ENCODE measurements around the gene FNDC3B. TPM values are rescaled to one million over a fixed set of nuclear protein-coding genes. Genes with fewer than 3 reads are reported as not detected.

The FNDC3B gene
- total RNA-seq, 1 experiment from 2014 or later, result 149 TPM

GRCh38 chr3:172371544-172371943, 332.2 kb downstream of the FNDC3B start:
- H3K27ac Mint-ChIP-seq (ENCODE audit: low read depth, unreplicated experiment), result no peak overlapping the region
- POLR2A ChIA-PET, result no interaction called here

DNA sequence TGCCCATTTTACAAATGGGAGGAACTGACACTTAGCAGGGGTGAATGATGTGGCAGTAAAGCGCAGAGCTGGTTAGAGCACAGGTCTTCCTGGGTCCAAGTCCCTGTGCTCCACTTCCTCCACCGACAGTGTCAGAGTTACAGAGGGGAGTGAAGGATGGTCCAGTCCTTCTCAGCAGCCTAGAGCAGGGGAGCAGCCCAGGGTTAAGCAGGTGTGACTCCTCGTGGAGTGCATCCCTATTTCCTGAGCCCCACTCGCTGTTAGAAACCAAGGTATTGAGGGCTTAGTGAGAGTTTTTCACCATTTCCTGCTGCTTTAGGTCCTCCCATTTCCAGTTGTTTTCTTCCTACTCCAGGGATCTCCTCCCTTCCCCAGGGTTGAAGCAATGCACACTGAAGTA, 333.5 kb downstream of the FNDC3B start:
- no peaks in the 10 kb centered on the region for H3K9me3 Mint-ChIP-seq (ENCODE audit: unreplicated experiment)
- DNase-seq (ENCODE audit: unreplicated experiment), result no peak
- intact Hi-C loops (cut with micrococcal nuclease), result no loop called here
- no peak for TF ChIP-seq CTCF (IDR thresholded peaks at IDR 0.05; ENCODE audit: unreplicated experiment)
- peaks cover 67% of the 10 kb centered on the region for H3K36me3 Mint-ChIP-seq (ENCODE audit: insufficient read depth, unreplicated experiment)
- ChIA-PET POLR2A (interaction anchor here (1.4 kb wide), 1 partner anchor 14 kb away, joined by 3 read pairs; no protein-coding TSS in a partner anchor), CTCF (no interaction called here)
- no peaks in the 10 kb centered on the region for H3K27me3 Mint-ChIP-seq (ENCODE audit: insufficient read depth, unreplicated experiment)
- BruUV-seq (replicated peaks), result no TSS peak
- no peak overlapping the region for H3K4me3 Mint-ChIP-seq (ENCODE audit: unreplicated experiment)
- no peaks in the 10 kb centered on the region for H3K4me1 Mint-ChIP-seq (ENCODE audit: insufficient read depth, unreplicated experiment)
- H3K27ac Mint-ChIP-seq (ENCODE audit: low read depth, unreplicated experiment), result no peak overlapping the region

More at GRCh38 chr3:172371544-172371943, 332.2 kb downstream of the FNDC3B start:
- no peak for TF ChIP-seq CTCF (IDR thresholded peaks at IDR 0.05; ENCODE audit: unreplicated experiment)
- no TSS peak for BruUV-seq (replicated peaks)
- H3K27me3 Mint-ChIP-seq (ENCODE audit: insufficient read depth, unreplicated experiment), result no peaks in the 10 kb centered on the region
- no peaks in the 10 kb centered on the region for H3K9me3 Mint-ChIP-seq (ENCODE audit: unreplicated experiment)
- H3K4me1 Mint-ChIP-seq (ENCODE audit: insufficient read depth, unreplicated experiment), result no peaks in the 10 kb centered on the region
- no peak for DNase-seq (ENCODE audit: unreplicated experiment)
- H3K4me3 Mint-ChIP-seq (ENCODE audit: unreplicated experiment), result no peak overlapping the region
- CTCF ChIA-PET, result interaction anchor here (0.7 to 1.3 kb wide), 2 partner anchors 13 to 378 kb away, joined by 3 to 4 read pairs; no protein-coding TSS in a partner anchor
- H3K36me3 Mint-ChIP-seq (ENCODE audit: insufficient read depth, unreplicated experiment), result peaks cover 67% of the 10 kb centered on the region
- intact Hi-C loops (cut with micrococcal nuclease), result no loop called here

DNA sequence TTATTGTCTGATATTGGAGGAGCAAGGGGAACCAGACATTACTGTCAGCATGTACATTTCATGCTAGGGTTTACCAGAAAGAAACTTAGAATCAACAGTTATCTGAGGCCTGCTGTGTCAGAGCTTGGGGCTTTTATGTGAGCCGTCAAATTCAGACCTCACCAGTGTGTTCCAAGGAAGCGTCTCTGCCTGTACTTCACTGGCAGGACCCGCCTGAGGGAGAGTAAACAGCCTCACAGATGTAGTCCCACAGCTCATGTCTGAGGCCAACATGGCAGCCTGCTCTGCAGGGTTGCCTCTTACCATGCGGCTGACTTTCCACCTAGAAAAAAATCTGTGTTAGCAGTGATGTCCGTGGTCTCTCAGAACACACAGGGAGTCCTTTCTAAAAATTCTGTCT, 334.5 kb downstream of the FNDC3B start:
- no peak for TF ChIP-seq CTCF (IDR thresholded peaks at IDR 0.05; ENCODE audit: unreplicated experiment)
- intact Hi-C loops (cut with micrococcal nuclease), result no loop called here
- no peak for DNase-seq (ENCODE audit: unreplicated experiment)
- peaks cover 72% of the 10 kb centered on the region for H3K36me3 Mint-ChIP-seq (ENCODE audit: insufficient read depth, unreplicated experiment)
- no TSS peak for BruUV-seq (replicated peaks)
- no peaks in the 10 kb centered on the region for H3K4me1 Mint-ChIP-seq (ENCODE audit: insufficient read depth, unreplicated experiment)
- no peaks in the 10 kb centered on the region for H3K27me3 Mint-ChIP-seq (ENCODE audit: insufficient read depth, unreplicated experiment)
- H3K27ac Mint-ChIP-seq (ENCODE audit: low read depth, unreplicated experiment), result no peak overlapping the region
- ChIA-PET CTCF (no interaction called here), POLR2A (interaction anchor here (1.4 kb wide), 1 partner anchor 15 kb away, joined by 3 read pairs; no protein-coding TSS in a partner anchor)
- no peak overlapping the region for H3K4me3 Mint-ChIP-seq (ENCODE audit: unreplicated experiment)
- no peaks in the 10 kb centered on the region for H3K9me3 Mint-ChIP-seq (ENCODE audit: unreplicated experiment)

- Mint-ChIP-seq H3K27ac (ENCODE audit: low read depth, unreplicated experiment) (no peak overlapping the region), H3K9me3 (ENCODE audit: unreplicated experiment) (no peaks in the 10 kb centered on the region), H3K4me3 (ENCODE audit: unreplicated experiment) (no peak overlapping the region), H3K4me1 (ENCODE audit: insufficient read depth, unreplicated experiment) (no peaks in the 10 kb centered on the region), H3K27me3 (ENCODE audit: insufficient read depth, unreplicated experiment) (no peaks in the 10 kb centered on the region), H3K36me3 (ENCODE audit: insufficient read depth, unreplicated experiment) (peaks cover 74% of the 10 kb centered on the region)
- no peak for DNase-seq (ENCODE audit: unreplicated experiment)
- CTCF ChIA-PET, result interaction anchor here (0.9 to 1.1 kb wide), 2 partner anchors 102 to 291 kb away, joined by 3 to 4 read pairs; no protein-coding TSS in a partner anchor
- POLR2A ChIA-PET, result no interaction called here
- no peak for TF ChIP-seq CTCF (IDR thresholded peaks at IDR 0.05; ENCODE audit: unreplicated experiment)
- intact Hi-C loops (cut with micrococcal nuclease), result no loop called here
- no TSS peak for BruUV-seq (replicated peaks)
Measured at GRCh38 chr3:172375206-172375850, 335.9 kb downstream of the FNDC3B start.
